ENCODE results near the gene MAPK1. TPM values are rescaled to one million over a fixed set of nuclear protein-coding genes. Genes with fewer than 3 reads are reported as not detected.
A peak's percentile ranks its signal among the peaks of the same experiment; 100 is the strongest.

Gene MAPK1
- total RNA-seq, 6 donors from 2014 or later: 50.2 to 180 (median 65.9) TPM

DNA sequence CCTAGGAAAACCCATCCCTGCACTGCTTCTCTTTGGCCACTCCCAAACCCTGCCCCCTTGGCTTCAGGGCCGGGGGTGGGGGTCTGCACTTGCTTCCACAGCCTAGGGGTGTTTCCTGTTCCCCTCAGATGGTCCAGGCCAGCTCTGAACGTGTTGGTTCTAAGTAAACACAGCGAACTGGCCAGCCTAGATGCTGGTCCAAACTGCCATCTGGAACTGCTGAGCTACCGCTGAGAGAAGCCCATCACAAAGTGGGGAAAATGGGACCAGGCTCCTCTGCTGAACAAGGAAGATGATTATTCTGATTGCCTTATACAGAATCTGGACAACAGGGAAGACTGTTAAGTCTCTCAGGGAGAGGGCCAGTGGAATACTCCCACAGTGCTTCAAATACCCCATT is 108.4 kb downstream of the MAPK1 start:
- H3K4me1 ChIP-seq: peaks cover 0 to 28% (median 10%) of the 10 kb centered on the region in 4 donors
- H3K9me3 ChIP-seq: no peaks in the 10 kb centered on the region
- WGBS, 2 donors: 65 to 81% methylated on average over 3 to 4 of the region's 4 CpGs
- DNase-seq (no peak), ATAC-seq (ENCODE audit: low FRiP score in 2 of 2) (no peak)
- no peaks in the 10 kb centered on the region for H3K27me3 ChIP-seq
- TF ChIP-seq POLR2AphosphoS5 (IDR thresholded peaks at IDR 0.05): no peak
- no peak for TF ChIP-seq EP300 (IDR thresholded peaks at IDR 0.05)
- TF ChIP-seq, protein P1, sequence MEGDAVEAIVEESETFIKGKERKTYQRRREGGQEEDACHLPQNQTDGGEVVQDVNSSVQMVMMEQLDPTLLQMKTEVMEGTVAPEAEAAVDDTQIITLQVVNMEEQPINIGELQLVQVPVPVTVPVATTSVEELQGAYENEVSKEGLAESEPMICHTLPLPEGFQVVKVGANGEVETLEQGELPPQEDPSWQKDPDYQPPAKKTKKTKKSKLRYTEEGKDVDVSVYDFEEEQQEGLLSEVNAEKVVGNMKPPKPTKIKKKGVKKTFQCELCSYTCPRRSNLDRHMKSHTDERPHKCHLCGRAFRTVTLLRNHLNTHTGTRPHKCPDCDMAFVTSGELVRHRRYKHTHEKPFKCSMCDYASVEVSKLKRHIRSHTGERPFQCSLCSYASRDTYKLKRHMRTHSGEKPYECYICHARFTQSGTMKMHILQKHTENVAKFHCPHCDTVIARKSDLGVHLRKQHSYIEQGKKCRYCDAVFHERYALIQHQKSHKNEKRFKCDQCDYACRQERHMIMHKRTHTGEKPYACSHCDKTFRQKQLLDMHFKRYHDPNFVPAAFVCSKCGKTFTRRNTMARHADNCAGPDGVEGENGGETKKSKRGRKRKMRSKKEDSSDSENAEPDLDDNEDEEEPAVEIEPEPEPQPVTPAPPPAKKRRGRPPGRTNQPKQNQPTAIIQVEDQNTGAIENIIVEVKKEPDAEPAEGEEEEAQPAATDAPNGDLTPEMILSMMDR (IDR thresholded peaks at IDR 0.05): no peak
- no peak for TF ChIP-seq POLR2A (IDR thresholded peaks at IDR 0.05)
- H3K4me3 ChIP-seq: no peak overlapping the region
- peaks cover 8 to 59% (median 35%) of the 10 kb centered on the region in 4 donors for H3K36me3 ChIP-seq
- no peak overlapping the region for H3K27ac ChIP-seq

DNA sequence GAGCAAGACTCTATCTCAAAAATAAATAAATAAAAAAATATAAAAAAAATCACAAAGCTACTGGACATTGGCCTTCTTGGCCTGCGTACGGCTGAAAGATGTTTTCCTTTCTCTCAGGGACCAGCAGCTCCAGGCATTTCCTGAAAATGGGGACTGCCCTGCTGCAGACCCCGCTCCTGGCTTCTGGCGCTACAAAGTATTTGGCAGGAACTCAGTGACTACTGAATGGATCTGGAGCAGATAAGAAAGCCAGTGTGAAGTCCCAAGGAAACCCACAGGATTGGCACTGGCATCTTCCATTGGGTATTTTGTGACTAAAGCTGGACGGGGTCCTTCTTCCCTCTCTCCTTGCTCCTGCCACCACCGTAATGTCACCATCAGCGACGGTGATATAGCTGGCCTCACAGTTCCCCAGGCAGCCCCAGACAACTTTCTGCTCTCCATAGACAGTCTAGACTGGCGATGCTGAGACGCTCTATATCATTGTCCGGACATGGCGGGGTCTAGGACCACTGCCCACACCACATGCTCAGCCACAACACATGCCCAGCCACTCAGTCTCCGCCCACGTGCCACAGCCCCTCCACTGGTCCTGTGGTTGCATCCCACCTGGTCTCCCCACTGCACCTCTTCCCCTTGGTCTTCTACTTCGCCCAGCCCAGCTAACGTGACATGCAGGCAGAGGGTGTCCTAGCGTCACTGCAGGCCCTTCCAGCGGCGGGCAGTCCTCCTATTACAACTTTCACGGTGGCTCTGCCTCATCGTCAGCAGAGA is 109.2 kb downstream of the MAPK1 start:
- no peak for TF ChIP-seq EP300 (IDR thresholded peaks at IDR 0.05)
- TF ChIP-seq, protein P1 (IDR thresholded peaks at IDR 0.05): no peak
- TF ChIP-seq POLR2AphosphoS5 (IDR thresholded peaks at IDR 0.05): no peak
- no peak for TF ChIP-seq POLR2A (IDR thresholded peaks at IDR 0.05)
- Histone ChIP-seq H3K4me3 (no peak overlapping the region), H3K4me1 (peaks cover 0 to 28% (median 10%) of the 10 kb centered on the region in 4 donors), H3K9me3 (no peaks in the 10 kb centered on the region), H3K27me3 (no peaks in the 10 kb centered on the region), H3K36me3 (peaks cover 2 to 51% (median 27%) of the 10 kb centered on the region in 4 donors), H3K27ac (no peak overlapping the region)
- no peak for DNase-seq
- ATAC-seq (ENCODE audit: low FRiP score in 2 of 2): peak in 1 of 2 donors; percentile 42
- 87 to 88% methylated on average over 21 of the region's 21 CpGs for WGBS, 2 donors

- no peak for TF ChIP-seq POLR2AphosphoS5 (IDR thresholded peaks at IDR 0.05)
- TF ChIP-seq POLR2A (IDR thresholded peaks at IDR 0.05): no peak
- TF ChIP-seq, protein P1 (IDR thresholded peaks at IDR 0.05): no peak
- no peak for TF ChIP-seq EP300 (IDR thresholded peaks at IDR 0.05)
- WGBS, 2 donors: 50 to 54% methylated on average over 5 of the region's 5 CpGs
- H3K4me3 ChIP-seq: no peak overlapping the region
- ATAC-seq (ENCODE audit: low FRiP score in 2 of 2): peak in 1 of 2 donors; percentile 80
- H3K36me3 ChIP-seq: peaks cover 0 to 28% (median 17%) of the 10 kb centered on the region in 4 donors
- no peaks in the 10 kb centered on the region for H3K27me3 ChIP-seq
- no peak for DNase-seq
- H3K4me1 ChIP-seq: peaks cover 0 to 28% (median 10%) of the 10 kb centered on the region in 4 donors
- no peaks in the 10 kb centered on the region for H3K9me3 ChIP-seq
- peak overlapping the region in 1 of 4 donors; percentile 34 for H3K27ac ChIP-seq
Observed at GRCh38 chr22:21755851-21756284, 111.6 kb downstream of the MAPK1 start.

GRCh38 chr22:21754523-21754922 is 112.9 kb downstream of the MAPK1 start:
- Histone ChIP-seq H3K9me3 (no peaks in the 10 kb centered on the region), H3K27ac (no peak overlapping the region), H3K36me3 (peaks cover 0 to 24% (median 13%) of the 10 kb centered on the region in 4 donors), H3K4me1 (peaks cover 0 to 28% (median 10%) of the 10 kb centered on the region in 4 donors), H3K27me3 (no peaks in the 10 kb centered on the region), H3K4me3 (no peak overlapping the region)
- DNase-seq (no peak), ATAC-seq (ENCODE audit: low FRiP score in 2 of 2) (peak; percentile 13 to 68)
- no peak for TF ChIP-seq POLR2A (IDR thresholded peaks at IDR 0.05)
- TF ChIP-seq POLR2AphosphoS5 (IDR thresholded peaks at IDR 0.05): no peak
- TF ChIP-seq, protein P1 (IDR thresholded peaks at IDR 0.05): no peak
- WGBS, 2 donors: 32 to 45% methylated on average over 4 to 7 of the region's 7 CpGs

Data from upper lobe of left lung (tissue), 6 donors.